Left cardiac atrium (tissue), 4 donors: Measurements from ENCODE around the gene CD2BP2. TPM values are rescaled to one million over a fixed set of nuclear protein-coding genes. Genes with fewer than 3 reads are reported as not detected.
"Not testable (repeated sequence)": the region's sequence is repeated elsewhere in the genome, so short reads cannot be mapped to it uniquely, and the experiment has no call there.

Experiments
- ATAC-seq, 2 donors: fragments of 200-7000 bp; cut with Tn5 transposase; one replicate each; pipeline ENCODE4 v1.9.1; 2020; ENCODE audit warnings: mild to moderate bottlenecking in 2 of 2, moderate library complexity in 2 of 2
- DNase-seq: peaks from one replicate; pipeline ENCODE4 v3.0.0-alpha.2; 2020
- intact Hi-C, 2 donors: fragments of 100-400 bp; cut with DNase I; formaldehyde crosslinking; loops; one replicate each; pipeline versions ENCODE4 v1.14.1 to v1.15.1; 2022 to 2023
- total RNA-seq, 2 donors: library from RNA; stranded (reverse); fragmentation: NEBNext Ultra II Directional; extraction: Animal tissue kit (Norgen Biotek cat#: 25700); gene quantifications; one replicate each; pipeline ENCODE4 v1.2.1, GENCODE V29; 2021
- donor health status: DM: no; HTN: yes; CAD: no.
- donor health status: DM: no; HTN: yes; CAD: no; lungs with severe emphysema.
- donor health status: DM: yes; HTN: yes; CAD: no.
- donor health status: Dilated cardiomyopathy.

Gene CD2BP2
- total RNA-seq, 2 donors from 2014 or later: 35.5 to 47.8 TPM

DNA sequence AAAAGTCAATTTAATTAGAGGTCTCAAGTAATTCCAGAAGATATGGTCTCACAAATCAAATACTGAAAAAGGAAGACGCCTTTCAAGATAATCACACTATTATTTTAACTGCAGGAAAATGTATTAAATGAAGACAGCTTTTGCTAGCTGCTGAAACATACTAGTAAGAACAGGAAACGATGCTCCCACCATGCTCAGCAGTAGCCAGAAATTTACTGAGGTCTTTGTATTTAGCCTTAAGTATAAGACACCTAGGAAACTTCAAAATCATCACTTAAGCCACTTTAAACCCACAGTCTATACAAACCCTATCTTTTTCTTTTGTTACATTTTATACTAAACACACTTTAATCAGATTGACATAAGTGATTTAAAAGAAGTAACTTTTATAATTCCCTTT lies 36.5 kb downstream of the CD2BP2 start:
- DNase-seq, ATAC-seq, intact Hi-C loops: not testable (repeated sequence)

DNA sequence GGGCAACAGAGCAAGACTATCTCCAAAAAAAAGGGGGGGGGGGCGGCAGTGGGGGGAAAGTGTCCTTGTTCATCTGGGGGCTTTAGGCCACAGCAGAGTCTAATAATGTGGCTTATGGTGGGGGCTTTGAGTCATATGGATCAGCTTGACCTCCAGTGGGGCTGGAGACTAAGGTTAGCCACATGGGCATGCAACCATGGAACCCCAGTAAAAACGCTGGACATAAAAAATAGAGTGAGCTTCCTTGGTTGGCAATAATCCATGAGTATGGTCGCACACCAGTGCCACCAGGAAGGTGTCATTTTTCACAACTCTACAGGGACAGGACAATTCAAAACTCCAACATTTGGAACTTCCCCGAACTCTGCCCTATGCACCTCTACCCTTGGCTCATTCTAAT lies 44.2 kb downstream of the CD2BP2 start:
- ATAC-seq, DNase-seq, intact Hi-C loops: not testable (repeated sequence)

DNA sequence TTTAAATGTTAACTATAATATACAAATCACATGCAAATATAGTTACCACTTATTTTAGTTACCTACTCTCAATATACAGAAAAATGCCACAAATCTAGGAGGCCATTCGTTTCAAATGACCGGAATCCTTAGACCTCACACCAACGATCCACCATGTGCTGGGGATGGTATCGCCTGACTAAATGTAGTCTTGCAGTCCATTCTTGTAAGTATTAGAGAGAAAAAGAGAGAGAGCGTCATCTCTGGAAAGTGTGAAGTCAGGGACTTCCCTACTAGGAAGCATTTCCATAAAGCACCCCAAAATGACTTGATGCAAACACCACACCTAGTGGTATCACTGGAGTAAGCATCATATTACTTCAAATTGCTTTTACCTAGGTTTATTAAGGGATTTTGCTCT lies 45.9 kb downstream of the CD2BP2 start:
- intact Hi-C loops, ATAC-seq, DNase-seq: not testable (repeated sequence)

Other genes starting within 250 kb of the CD2BP2 start
- gene GDPD3, start 241.8 kb downstream of the CD2BP2 start, total RNA-seq: 1 to 10 TPM; 2.6 to 3.4 TPM
- gene MAPK3, start 232.1 kb downstream of the CD2BP2 start, total RNA-seq: 10 to 100 TPM; 56.9 to 59.6 TPM
- 10 to 100 TPM; 14.8 to 32.0 TPM for gene CORO1A, start 171.7 kb downstream of the CD2BP2 start, total RNA-seq
- gene BOLA2B, start 161.6 kb downstream of the CD2BP2 start, total RNA-seq: 10 to 100 TPM; 71.4 to 84.6 TPM
- gene SLX1A, start 161.4 kb downstream of the CD2BP2 start, total RNA-seq: 10 to 100 TPM; 18.7 to 24.8 TPM
- 10 to 100 TPM; 12.0 to 22.6 TPM for gene SULT1A3, start 156.1 kb downstream of the CD2BP2 start, total RNA-seq
- 1 to 10 TPM; 3.2 to 3.4 TPM for gene NPIPB13, start 106.8 kb downstream of the CD2BP2 start, total RNA-seq
- 10 to 100 TPM; 23.4 to 30.5 TPM for gene TBC1D10B, start 15.2 kb upstream of the CD2BP2 start, total RNA-seq
- not detected for gene MYL11, start 19.5 kb upstream of the CD2BP2 start, total RNA-seq
- gene SEPTIN1, start 27.3 kb upstream of the CD2BP2 start, total RNA-seq: 1 to 10 TPM; 2.0 to 3.4 TPM
- 1 to 10 TPM; 5.4 to 6.4 TPM for gene ZNF48, start 40.1 kb upstream of the CD2BP2 start, total RNA-seq
- 1 to 10 TPM; 5.9 to 6.2 TPM for gene ZNF771, start 52.3 kb upstream of the CD2BP2 start, total RNA-seq
- gene DCTPP1, start 74.7 kb upstream of the CD2BP2 start, total RNA-seq: 10 to 100 TPM; 35.1 to 35.5 TPM
- 10 to 100 TPM; 32.8 to 44.7 TPM for gene SEPHS2, start 90.6 kb upstream of the CD2BP2 start, total RNA-seq
- 1 to 10 TPM; 3.3 to 3.9 TPM for gene ITGAL, start 117.4 kb upstream of the CD2BP2 start, total RNA-seq
- gene ZNF768, start 171.3 kb upstream of the CD2BP2 start, total RNA-seq: 10 to 100 TPM; 46.4 to 55.5 TPM
- gene ZNF747, start 179.6 kb upstream of the CD2BP2 start, total RNA-seq: 1 to 10 TPM; 8.0 to 8.2 TPM
- 1 to 10 TPM; 5.7 to 8.7 TPM for gene ZNF764, start 203.1 kb upstream of the CD2BP2 start, total RNA-seq
- gene ZNF688, start 216.4 kb upstream of the CD2BP2 start, total RNA-seq: 10 to 100 TPM in 1 of 2 donors, 1 to 10 TPM in 1; 7.9 to 12.5 TPM
- gene ZNF785, start 230.4 kb upstream of the CD2BP2 start, total RNA-seq: 1 to 10 TPM; 8.2 to 9.8 TPM